Endodermal cell (in vitro differentiated cells): ENCODE data around the gene PPA1. TPM values are rescaled to one million over a fixed set of nuclear protein-coding genes. Genes with fewer than 3 reads are reported as not detected.

ENCODE experiments used
- DNase-seq: peaks from one replicate; pipeline ENCODE4 v3.0.0-alpha.2; 2017
- H3K27ac ChIP-seq: 2 replicates; pipeline ENCODE4 v1.5.1; 2013; ENCODE audit warnings: mild to moderate bottlenecking, low read depth, low read length, moderate library complexity
- H3K27me3 ChIP-seq: 2 replicates; pipeline ENCODE4 v1.6.1; 2013; ENCODE audit warnings: mild to moderate bottlenecking, low read length, moderate library complexity; ENCODE audit not compliant: insufficient read depth, control insufficient read depth, poor library complexity, severe bottlenecking
- H3K36me3 ChIP-seq: 2 replicates; pipeline ENCODE4 v1.7.0; 2013; ENCODE audit warnings: mild to moderate bottlenecking, low read length, moderate library complexity; ENCODE audit not compliant: control insufficient read depth, insufficient read depth
- H3K4me1 ChIP-seq: one replicate; pipeline ENCODE4 v1.7.0; 2013; ENCODE audit warnings: low read length; ENCODE audit not compliant: control insufficient read depth, insufficient read depth
- H3K4me3 ChIP-seq: 2 replicates; pipeline ENCODE4 v1.5.1; 2013; ENCODE audit warnings: mild to moderate bottlenecking, low read length, moderate library complexity
- H3K9ac ChIP-seq: 2 replicates; pipeline ENCODE4 v1.6.1; 2013; ENCODE audit warnings: mild to moderate bottlenecking, low read length, moderate library complexity; ENCODE audit not compliant: poor library complexity, severe bottlenecking; ENCODE audit errors: extremely low read depth
- H3K9me3 ChIP-seq: 2 replicates; pipeline ENCODE4 v1.6.1; 2013; ENCODE audit warnings: mild to moderate bottlenecking, low read length, moderate library complexity; ENCODE audit not compliant: control insufficient read depth
- H3K27ac Mint-ChIP-seq: 2 replicates; pipeline ENCODE4 v1.8.0; 2020; ENCODE audit warnings: mixed read lengths
- H3K27me3 Mint-ChIP-seq: 2 replicates; pipeline ENCODE4 v1.8.0; 2021; ENCODE audit warnings: mild to moderate bottlenecking, mixed read lengths; ENCODE audit not compliant: insufficient read depth
- H3K36me3 Mint-ChIP-seq: 2 replicates; pipeline ENCODE4 v1.8.0; 2020; ENCODE audit warnings: low read depth, mixed read lengths
- H3K4me1 Mint-ChIP-seq: 2 replicates; pipeline ENCODE4 v1.8.0; 2020; ENCODE audit warnings: mixed read lengths
- H3K4me3 Mint-ChIP-seq: 2 replicates; pipeline ENCODE4 v1.8.0; 2020; ENCODE audit warnings: mild to moderate bottlenecking, moderate library complexity, mixed read lengths
- H3K9me3 Mint-ChIP-seq: 2 replicates; pipeline ENCODE4 v1.8.0; 2020; ENCODE audit warnings: mild to moderate bottlenecking, mixed read lengths
- CTCF ChIP-seq: fragments of 200-600 bp; sonication (generic); conservative IDR thresholded peaks from 2 replicates; pipeline ENCODE4 v1.5.0; 2021; ENCODE audit warnings: antibody characterized with exemption, mild to moderate bottlenecking
- WGBS, 2 experiments: methylation state at CpG; one replicate each; pipeline versions ENCODE4 v1.1.5 to v1.1.7; 2013; ENCODE audit warnings: missing lambda C conversion rate in 2 of 2, mixed read lengths in 1 of 2; ENCODE audit not compliant: insufficient coverage in 1 of 2, insufficient read length in 1 of 2; 5-methylcytosine and 5-hydroxymethylcytosine counted together
- total RNA-seq, 2 donors: library from RNA; stranded (reverse); fragmentation: NEBNext Ultra II Directional in 1 of 2; extraction: Animal tissue kit (Norgen Biotek cat#: 25700) in 1 of 2; gene quantifications; 2 replicates in 1 of 2; 3 replicates in 1 of 2; pipeline ENCODE4 v1.2.1, GENCODE V29; 2021

PPA1 gene
- total RNA-seq, 2 donors from 2014 or later, result 63.3 to 72.1 TPM

GRCh38 chr10:70178139-70178725 lies 55.0 kb downstream of the PPA1 start:
- H3K4me1 Mint-ChIP-seq, result no peaks in the 10 kb centered on the region
- no peak overlapping the region for H3K9ac ChIP-seq
- peaks cover 6% of the 10 kb centered on the region for H3K9me3 ChIP-seq
- 84 to 100% methylated on average over 1 to 3 of the region's 4 CpGs for WGBS, 2 experiments
- no peak overlapping the region for H3K4me3 ChIP-seq
- TF ChIP-seq CTCF, result no peak
- peaks cover 14% of the 10 kb centered on the region for H3K9me3 Mint-ChIP-seq
- H3K27ac ChIP-seq, result no peak overlapping the region
- H3K4me1 ChIP-seq, result no peaks in the 10 kb centered on the region
- H3K36me3 Mint-ChIP-seq, result no peaks in the 10 kb centered on the region
- no peaks in the 10 kb centered on the region for H3K36me3 ChIP-seq
- no peak overlapping the region for H3K27ac Mint-ChIP-seq
- peaks cover 17% of the 10 kb centered on the region for H3K27me3 ChIP-seq
- no peak overlapping the region for H3K4me3 Mint-ChIP-seq
- DNase-seq, result no peak
- H3K27me3 Mint-ChIP-seq, result peaks cover 21% of the 10 kb centered on the region

GRCh38 chr10:70176441-70176840 lies 56.8 kb downstream of the PPA1 start:
- 77 to 89% methylated on average over 3 to 6 of the region's 6 CpGs for WGBS, 2 experiments
- H3K9me3 ChIP-seq, result peaks cover 6% of the 10 kb centered on the region
- Mint-ChIP-seq H3K27ac (no peak overlapping the region), H3K9me3 (peaks cover 14% of the 10 kb centered on the region), H3K4me1 (no peaks in the 10 kb centered on the region), H3K27me3 (peaks cover 14% of the 10 kb centered on the region), H3K4me3 (no peak overlapping the region), H3K36me3 (no peaks in the 10 kb centered on the region)
- no peak for DNase-seq
- no peaks in the 10 kb centered on the region for H3K36me3 ChIP-seq
- H3K9ac ChIP-seq, result no peak overlapping the region
- no peak overlapping the region for H3K27ac ChIP-seq
- TF ChIP-seq CTCF, result no peak
- H3K27me3 ChIP-seq, result peaks cover 12% of the 10 kb centered on the region
- no peaks in the 10 kb centered on the region for H3K4me1 ChIP-seq
- H3K4me3 ChIP-seq, result no peak overlapping the region

- WGBS, 2 experiments, result 90% methylated on average over 3 of the region's 3 CpGs; no CpG with 5 or more reads in 1 of the 2 experiments
- Mint-ChIP-seq H3K27ac (no peak overlapping the region), H3K36me3 (no peaks in the 10 kb centered on the region), H3K4me3 (no peak overlapping the region), H3K4me1 (no peaks in the 10 kb centered on the region), H3K9me3 (peaks cover 9% of the 10 kb centered on the region), H3K27me3 (peaks cover 5% of the 10 kb centered on the region)
- Histone ChIP-seq H3K4me1 (no peaks in the 10 kb centered on the region), H3K4me3 (no peak overlapping the region), H3K9me3 (peaks cover 6% of the 10 kb centered on the region), H3K9ac (no peak overlapping the region), H3K27me3 (peaks cover 6% of the 10 kb centered on the region), H3K36me3 (no peaks in the 10 kb centered on the region), H3K27ac (no peak overlapping the region)
- no peak for TF ChIP-seq CTCF
- DNase-seq, result no peak
Measured at GRCh38 chr10:70175516-70175915, 57.7 kb downstream of the PPA1 start.
